CD4-positive, alpha-beta T cell treated with Interleukin-6 at 100 ng/mL for 8 hours (primary cell): ENCODE measurements around the gene LRRK1.

Experiments used
- DNase-seq: peaks from one replicate; pipeline ENCODE4 v3.0.0-alpha.2; 2020; ENCODE audit warnings: mixed read lengths, low spot score

LRRK1 gene

DNA sequence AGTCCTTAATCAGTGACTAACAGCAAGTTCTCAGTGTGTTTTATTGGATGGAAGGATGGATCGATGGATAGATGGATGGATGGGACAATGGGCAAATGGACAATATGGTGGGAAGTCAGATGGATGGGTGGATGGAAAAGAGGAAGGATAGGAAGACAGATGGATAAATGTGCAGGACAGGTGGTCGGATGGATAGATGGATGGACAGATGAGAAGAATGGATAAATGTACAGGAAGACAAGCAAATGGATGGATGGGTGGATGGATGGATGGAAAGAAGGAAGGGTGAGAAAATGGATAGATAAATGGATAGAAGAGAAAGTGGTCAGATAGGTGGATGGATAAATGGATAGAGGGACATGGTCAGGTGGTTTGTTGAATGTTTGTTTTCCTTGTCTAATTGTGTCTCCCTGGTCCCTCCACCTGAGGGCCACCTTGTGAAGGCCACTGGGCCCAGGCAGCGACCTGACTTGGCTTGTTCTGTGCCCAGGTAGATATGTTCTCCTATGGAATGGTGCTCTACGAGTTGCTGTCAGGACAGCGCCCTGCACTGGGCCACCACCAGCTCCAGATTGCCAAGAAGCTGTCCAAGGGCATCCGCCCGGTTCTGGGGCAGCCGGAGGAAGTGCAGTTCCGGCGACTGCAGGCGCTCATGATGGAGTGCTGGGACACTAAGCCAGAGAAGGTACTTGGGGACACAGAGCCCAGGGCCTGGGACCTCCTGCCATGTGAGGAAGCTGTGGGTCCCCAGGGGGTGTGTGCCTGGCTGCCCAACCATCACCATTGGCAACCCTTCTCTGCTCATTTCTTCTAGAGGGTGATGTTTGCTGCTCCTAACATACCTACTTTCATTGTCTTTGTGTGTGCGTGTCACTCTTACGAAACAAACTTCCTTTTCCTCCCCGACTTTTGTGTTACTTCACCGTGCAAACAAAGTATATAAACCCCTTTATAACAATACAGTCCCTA, 137.5 kb downstream of the LRRK1 start:
- DNase-seq, result no peak

DNA sequence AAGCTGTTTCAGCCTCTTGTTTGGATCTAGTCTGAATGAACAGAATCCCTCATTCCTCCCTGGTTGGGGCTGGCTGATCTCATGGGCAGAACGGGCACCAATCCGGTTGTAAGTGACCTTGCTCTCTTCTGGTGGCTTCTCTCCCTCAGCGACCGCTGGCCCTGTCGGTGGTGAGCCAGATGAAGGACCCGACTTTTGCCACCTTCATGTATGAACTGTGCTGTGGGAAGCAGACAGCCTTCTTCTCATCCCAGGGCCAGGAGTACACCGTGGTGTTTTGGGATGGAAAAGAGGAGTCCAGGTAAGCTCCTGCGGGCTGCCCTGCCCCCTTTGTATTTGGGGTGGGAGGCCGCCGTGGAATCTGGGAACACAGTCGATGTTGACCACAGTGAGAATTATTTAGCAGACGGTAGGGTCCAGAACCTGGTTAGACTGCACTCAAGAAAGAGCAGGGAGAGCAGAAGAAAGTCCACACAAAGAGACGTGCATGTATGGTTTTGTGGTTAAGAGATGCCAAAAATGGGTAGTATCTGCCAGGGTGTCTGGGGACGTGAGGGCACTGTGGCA, 138.8 kb downstream of the LRRK1 start:
- DNase-seq, result no peak

DNA sequence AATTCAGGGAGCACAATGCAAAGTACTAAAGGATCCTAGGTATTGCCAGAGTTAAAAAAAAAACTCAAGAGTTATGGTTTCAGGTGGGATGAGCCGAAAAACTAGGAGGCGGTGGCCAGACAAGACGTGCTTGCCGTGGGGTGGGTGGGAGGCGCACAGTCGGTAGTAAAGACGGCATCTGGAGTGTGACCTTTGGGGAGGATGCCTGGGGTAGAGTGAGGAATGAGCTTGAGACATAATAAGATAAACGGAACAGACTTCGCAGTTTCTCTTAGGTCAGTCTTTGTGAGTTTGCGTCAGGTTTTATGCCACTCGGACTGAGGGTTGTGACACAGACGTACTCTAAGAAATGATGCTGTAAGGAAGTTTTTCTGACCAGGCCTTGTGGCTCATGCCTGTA, 139.6 kb downstream of the LRRK1 start:
- no peak for DNase-seq

DNA sequence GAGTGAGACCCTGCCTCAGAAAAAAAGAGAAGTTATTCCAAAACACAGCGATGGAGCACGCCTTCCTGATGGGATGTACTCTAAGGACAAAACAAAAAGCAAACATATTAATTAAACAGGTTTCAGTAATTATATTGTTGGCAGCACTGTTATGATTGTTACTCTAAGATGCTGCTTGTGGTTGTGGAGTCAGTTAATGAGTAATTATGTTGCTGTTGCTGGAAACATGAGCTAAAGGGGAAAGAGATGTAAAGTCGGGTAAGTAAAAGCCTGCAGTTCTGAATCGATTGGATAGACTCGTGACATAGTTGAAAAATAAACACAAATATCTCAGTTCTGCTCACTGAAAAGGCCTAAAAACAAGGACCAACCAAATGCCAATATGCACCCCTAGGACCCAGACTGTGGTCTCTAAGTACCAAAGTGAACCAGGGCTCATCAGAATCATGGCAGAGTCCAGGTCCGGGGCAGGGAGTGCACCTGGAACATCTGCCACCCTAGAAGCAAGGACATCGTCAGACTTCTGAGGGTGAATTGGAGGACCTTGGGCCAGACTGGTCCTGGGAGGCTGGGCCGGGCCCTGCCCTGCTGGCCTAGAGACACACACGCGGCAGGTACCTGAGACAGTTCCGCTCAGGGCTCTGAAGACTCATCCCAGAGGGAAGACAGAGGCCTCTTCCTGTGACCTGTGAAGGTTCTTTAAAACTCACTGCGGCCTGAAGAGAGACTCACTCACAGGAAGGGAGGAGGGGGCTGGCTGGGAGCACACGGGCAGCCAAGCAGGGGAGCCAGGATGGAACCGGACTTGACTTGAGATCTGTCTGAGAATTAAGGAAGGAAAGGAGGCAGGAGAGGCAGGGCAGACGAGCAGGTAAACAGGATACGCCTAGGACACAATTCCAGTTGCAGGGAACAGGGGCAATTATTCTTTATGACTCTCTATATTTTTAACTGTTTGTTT, 140.5 kb downstream of the LRRK1 start:
- DNase-seq, result no peak

DNA sequence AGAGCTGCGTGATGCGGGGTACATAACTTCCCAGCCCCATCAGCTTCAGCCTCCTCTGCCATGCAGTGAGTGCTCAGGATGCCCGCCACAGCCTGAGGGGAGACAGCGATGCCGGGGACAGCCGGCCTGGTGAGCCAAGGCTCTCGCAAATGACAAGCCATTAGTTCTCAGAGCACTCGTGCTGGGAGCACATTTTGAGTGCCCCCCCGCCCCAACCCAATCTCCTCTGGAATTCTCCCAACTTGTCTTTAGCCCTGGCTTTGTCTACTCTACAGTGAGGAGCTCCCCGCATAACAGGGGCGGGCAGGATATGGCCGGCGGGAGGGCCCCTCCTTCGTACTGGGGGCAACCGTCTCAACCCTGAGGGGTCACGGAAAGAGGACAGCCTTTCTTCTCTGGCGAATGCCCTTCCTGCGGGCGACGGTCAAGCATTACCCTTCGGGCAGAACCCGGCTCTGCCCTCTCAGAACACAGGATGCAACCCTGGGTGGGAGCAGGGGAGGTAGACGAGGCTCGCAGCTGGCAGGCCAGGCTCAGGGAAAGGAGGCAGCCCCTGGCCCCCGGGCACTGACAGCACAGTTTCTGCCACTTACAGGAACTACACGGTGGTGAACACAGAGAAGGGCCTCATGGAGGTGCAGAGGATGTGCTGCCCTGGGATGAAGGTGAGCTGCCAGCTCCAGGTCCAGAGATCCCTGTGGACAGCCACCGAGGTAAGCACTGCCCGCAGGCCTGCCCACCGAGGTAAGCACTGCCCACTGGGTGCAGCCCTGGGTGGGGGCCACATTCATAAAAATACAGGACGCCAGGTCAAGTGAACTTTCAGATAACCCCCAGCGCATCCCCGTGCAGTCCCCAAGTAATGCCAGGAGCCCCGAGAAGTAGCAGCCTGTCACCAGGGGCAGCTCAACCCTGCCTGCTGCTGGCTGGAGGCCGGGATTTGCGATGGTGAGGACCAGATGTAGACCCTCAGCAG, 141.7 kb downstream of the LRRK1 start:
- no peak for DNase-seq

DNA sequence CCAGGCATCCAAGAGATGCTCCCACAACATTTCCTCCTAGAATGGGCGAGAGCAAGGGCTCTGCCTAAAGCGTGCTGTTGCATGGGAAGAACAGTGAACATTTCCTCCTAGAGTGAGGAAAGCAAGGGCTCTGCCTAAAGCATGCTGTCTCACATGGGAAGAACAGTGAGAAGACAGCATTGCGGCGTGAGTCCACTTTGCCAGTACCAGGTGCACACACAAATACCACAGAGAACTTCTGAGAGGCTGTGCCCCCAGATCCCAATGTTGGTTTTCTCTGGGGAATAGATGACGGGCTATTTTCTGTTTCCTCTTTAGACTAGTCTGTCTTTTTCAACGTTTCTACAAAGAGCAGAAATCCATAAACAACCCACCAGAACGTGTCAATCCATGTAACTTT, 142.9 kb downstream of the LRRK1 start:
- no peak for DNase-seq

DNA sequence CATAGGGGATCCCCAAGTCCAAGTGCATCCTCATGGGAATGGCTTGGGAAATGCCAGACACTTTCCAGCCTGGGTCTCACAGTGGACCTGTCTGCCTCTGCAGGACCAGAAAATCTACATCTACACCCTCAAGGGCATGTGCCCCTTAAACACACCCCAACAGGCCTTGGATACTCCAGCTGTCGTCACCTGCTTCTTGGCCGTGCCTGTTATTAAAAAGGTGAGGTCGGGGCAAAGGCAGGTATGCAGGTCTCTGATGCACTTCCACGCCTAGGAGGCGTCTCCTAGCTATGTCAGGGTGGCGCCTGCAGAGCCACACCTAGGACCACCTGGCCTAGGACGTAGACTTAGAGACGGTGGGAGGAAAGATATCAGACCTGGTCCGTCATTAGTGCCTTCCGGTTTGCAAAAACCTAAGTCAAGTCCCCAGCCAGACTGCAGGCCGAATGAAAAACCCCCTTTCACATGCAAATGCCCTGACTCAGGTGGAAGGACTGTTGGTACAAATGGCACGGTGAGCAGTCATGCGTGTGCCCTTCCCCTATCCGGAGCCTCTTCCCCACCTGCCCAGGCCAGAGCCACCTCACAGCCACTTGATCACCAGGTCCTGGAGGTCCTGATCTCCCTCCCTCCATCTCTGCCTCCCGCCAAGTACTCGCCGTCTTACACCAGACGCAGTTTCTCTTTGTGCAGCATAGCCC, 143.5 kb downstream of the LRRK1 start:
- no peak for DNase-seq

DNA sequence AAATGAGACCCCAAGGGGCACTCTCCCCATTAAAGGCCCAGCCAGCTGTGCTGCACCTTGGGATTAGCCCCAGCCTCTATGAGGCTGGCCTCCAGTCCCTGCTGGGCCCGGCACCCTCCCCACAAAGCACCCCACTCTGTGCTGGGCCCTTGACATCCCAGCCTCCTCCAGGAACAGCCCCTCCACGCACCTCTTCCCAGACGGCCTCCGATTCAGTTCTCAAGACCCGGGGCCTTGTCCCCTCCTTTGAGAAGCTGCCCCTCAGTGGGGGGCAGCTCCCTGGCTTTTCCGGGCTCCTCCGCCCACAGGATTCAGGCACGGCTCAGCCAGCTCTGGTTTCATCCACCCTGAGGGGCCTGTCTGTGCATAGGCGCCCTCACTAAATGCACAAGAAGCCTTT, 144.1 kb downstream of the LRRK1 start:
- no peak for DNase-seq

DNA sequence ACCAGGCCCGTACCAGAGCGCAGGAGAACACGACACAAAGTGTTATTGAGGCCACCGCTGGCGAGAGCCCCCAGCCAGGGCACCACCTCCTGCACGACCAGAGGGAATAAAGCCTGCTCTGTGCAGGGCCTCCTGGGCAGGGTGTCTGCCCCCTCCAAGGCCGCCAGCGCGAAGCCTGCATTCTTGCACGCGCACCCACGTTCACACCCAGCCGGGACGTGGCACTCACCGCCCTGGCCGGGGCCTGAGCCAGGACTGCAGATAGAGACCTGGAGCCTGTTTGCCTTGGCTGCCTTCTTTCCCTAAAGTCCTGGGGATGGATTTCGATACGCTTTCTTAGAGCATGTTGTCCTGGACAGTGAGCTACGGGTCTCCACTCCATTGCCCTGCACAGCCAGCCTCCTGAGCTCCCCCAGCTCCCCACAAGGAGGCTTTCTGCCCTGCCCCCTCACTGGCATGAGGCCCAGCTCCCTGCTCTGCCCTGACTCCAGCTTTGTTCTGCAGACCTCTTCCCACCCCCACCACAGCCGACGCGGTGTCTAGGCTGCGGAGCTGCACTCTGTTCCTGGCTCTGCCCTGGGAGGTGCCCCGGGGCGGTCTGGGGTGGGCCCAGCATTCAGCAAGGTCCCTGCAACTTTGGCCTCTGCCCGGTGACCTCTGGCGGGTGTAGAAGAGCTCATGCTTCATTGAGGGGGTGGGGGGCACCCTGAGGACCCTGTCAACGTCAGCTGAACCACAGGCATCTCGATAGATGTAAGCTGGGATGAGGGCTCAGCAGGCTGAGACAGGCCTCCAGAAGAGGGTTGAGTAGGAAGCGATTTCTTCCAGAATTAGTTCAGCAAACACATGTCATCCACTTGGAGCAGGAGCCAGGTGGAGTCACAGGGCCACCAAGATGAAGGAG, 145.0 kb downstream of the LRRK1 start:
- DNase-seq, result no peak

DNA sequence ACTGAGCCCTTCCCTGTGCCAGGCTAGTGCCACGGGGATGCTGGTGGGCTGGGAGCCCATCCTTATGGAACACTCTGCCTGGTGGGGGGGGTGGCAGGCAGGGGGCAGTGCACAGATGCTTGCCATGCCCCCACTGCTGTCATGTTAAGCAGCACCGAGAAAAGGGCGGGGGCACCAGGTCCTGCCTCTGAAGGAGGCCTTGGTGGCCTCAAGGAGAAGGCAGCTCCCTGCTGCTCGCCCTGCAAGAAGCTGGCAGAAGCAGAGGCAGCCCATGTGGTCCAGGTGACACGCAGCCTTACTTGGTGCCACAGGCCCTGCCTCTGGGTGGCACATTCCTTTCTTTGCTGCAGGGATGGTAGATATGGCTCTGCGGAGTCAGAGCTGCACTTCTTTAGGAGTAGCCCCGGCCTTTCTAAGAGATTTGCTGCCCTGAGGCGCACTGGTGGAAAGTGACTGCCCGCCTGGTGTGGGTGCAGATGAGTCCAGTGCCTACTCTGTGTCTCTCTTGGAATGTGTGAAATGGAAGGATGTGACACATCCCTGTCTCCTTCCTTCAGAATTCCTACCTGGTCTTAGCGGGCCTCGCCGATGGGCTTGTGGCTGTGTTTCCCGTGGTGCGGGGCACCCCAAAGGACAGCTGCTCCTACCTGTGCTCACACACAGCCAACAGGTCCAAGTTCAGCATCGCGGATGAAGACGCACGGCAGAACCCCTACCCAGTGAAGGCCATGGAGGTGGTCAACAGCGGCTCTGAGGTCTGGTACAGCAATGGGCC, 145.8 kb downstream of the LRRK1 start:
- no peak for DNase-seq

DNA sequence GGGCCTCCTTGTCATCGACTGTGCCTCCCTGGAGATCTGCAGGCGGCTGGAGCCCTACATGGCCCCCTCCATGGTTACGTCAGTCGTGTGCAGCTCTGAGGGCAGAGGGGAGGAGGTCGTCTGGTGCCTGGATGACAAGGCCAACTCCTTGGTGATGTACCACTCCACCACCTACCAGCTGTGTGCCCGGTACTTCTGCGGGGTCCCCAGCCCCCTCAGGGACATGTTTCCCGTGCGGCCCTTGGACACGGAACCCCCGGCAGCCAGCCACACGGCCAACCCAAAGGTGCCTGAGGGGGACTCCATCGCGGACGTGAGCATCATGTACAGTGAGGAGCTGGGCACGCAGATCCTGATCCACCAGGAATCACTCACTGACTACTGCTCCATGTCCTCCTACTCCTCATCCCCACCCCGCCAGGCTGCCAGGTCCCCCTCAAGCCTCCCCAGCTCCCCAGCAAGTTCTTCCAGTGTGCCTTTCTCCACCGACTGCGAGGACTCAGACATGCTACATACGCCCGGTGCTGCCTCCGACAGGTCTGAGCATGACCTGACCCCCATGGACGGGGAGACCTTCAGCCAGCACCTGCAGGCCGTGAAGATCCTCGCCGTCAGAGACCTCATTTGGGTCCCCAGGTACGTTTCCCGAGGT, 146.5 kb downstream of the LRRK1 start:
- DNase-seq, result no peak

DNA sequence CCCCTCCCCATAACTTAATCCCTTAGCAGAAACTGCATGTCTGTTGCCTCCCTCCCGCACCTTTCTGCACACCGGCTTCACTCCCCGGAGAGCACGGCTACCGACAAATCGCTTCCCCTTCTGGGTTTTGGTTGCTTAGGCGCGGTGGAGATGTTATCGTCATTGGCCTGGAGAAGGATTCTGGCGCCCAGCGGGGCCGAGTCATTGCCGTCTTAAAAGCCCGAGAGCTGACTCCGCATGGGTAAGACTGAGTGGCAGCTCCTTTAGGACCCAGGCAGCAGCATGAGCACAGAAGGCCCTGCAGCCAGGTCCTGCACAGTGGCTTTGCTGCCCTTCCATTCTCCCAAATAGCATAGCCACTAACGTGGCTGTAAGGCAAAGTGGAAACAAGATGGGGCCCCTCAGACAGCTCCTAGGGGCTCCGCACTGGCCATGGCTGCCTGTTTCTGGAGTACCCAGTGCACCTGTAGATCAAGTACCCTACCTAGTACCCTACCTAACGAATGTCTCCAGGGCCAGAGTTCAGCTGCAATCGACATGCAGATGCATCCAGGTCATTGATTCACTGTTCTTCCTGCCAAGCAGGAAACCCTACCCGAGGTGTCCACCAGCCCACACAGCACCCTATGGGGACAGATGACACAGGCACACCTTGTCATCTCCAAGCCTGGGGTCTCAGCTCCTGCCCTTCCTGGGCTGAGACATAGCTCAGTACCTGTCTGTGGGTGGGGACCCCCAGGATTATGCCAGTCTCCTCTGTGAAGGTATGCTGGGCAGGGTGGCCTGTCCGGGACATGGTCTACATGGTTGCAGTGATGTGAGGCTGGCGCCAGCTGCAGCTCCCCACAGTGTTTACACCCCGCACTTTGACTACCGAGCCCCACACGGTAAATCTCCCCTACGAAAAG, 147.6 kb downstream of the LRRK1 start:
- no peak for DNase-seq

DNA sequence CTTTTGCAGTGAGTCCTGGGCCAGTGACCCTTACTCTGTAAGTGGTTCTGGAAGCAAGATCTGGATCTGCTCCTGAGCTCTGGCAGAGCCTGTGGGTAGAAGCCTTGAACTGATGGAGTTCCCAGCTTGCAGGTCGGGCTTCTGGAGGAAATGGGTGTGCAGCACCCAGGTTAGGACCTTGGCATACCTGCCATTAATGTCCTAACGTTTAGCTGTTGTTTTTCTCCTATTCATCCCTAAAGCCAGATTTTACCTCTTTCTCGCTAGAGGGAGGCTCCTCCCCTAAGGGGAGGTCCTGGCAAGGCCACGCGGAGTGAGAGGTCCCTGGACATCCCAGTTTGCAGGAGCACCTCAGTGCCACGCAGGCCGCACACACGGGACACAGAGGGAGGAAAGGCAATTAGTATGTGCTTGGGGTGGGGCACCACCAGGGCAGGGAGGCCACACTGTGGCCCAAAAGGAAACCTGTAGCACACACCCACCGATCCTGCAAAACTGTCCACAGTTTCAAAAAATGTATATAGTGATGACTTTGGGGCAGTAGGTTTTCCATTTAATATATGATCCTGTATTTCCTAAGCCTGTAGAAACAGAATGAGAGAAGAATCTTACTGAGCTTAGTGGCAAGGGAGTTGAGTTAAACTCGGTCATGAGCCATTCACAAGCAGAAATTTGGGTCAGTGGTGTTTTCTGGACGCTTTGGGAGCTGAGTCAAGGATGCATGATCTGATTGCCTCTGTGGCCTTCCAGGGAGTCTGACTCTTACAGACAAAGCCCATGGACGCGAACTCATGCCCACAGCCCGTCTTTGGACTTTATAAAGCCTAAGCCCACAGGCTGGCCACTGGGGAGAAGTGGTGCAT, 148.7 kb downstream of the LRRK1 start:
- DNase-seq, result no peak

DNA sequence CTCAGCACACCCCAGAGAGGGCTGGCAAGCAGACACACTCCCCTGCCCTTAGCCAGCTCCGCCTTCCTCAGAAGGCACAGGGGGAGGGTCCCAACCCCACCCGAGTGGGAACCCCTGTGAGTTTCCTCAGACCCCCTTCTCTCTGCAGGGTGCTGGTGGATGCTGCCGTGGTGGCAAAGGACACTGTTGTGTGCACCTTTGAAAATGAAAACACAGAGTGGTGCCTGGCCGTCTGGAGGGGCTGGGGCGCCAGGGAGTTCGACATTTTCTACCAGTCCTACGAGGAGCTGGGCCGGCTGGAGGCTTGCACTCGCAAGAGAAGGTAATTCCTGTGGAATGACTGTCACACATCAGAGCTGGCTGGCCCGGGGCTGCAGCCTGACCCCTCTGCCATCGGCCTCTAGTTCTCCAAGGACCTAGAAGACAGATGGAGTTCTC, 149.4 kb downstream of the LRRK1 start:
- DNase-seq, result no peak

DNA sequence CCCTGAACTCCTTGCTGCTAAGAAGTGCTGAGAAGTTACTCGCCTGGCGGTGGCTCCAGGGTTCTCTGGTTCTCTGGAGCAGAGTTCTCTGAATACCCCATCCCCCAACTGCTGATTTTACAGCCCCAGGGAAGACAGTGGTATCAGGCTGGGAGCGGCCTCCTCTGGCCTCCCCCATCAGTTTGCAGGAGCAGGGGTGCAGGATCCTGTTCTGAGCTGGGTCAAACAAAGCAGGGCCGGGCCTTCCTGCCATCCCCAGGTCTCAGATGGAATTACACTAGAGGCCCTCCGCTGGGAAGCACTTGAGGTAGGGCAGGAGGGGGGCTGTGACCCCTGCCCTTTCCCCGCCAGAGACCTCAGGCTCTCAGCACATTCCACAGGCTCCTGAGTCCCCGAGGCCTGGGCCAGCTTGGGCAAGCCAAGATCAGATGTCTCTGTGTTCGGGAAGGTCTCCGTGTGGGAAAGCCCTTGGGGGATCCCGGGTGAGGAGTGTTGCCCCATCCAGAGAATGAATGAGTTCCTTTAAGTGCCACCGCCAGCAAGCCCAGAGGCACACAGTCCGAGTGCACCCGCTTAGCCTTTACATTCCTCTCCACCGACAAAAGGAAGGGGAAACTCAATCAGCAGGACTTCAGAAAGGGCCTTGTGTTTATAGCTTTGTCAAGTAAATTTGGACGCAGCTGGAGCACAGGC, 149.9 kb downstream of the LRRK1 start:
- no peak for DNase-seq

DNA sequence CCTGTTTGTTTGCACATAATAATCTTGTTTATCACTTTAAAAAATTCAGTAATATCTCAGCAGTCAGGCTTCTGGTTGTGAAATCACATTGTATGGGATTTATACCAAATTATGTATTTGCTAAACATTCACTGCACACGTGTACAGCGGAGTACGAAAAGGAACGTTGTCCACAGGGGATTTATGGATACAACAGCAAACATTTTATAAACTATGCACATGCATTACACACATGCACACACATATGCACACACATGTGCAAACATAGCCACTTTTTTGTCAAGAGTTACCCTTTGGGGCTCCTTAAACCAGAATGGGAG, 150.5 kb downstream of the LRRK1 start:
- DNase-seq, result no peak
